Stimulated activated naive B cell treated with anti-CD40 and anti-IgM and Interleukin-4, amounts not matched to agents 10 μg/mL and 1 μg/mL and 100 μg/mL, for 72 hours (primary cell): ENCODE results near the gene CCDC78.
A peak's percentile ranks its signal among the peaks of the same experiment; 100 is the strongest.
"Not testable (repeated sequence)": the region's sequence is repeated elsewhere in the genome, so short reads cannot be mapped to it uniquely, and the experiment has no call there.

ENCODE experiments used
- ATAC-seq, 2 donors: fragments of 150-1000 bp; cut with Tn5 transposase; replicated peaks; 2 replicates each; pipeline ENCODE4 v1.10.0; 2021; ENCODE audit warnings: moderate library complexity in 1 of 2
- DNase-seq: peaks from one replicate; pipeline ENCODE4 v3.0.0; 2021
- H3K27ac Mint-ChIP-seq: one replicate; pipeline ENCODE4 v1.8.0; 2022; ENCODE audit warnings: mild to moderate bottlenecking, mixed read lengths
- H3K27me3 Mint-ChIP-seq, 2 donors: one replicate each; pipeline ENCODE4 v1.8.0; 2022; ENCODE audit warnings: mixed read lengths in 2 of 2
- H3K36me3 Mint-ChIP-seq, 2 donors: one replicate each; pipeline ENCODE4 v1.8.0; 2022; ENCODE audit warnings: mixed read lengths in 2 of 2, mild to moderate bottlenecking in 1 of 2
- H3K4me1 Mint-ChIP-seq, 2 donors: one replicate each; pipeline ENCODE4 v1.8.0; 2022; ENCODE audit warnings: mixed read lengths in 2 of 2, mild to moderate bottlenecking in 1 of 2
- H3K4me3 Mint-ChIP-seq, 2 donors: one replicate each; pipeline ENCODE4 v1.8.0; 2022; ENCODE audit warnings: mild to moderate bottlenecking in 2 of 2, mixed read lengths in 2 of 2, moderate library complexity in 1 of 2
- H3K9me3 Mint-ChIP-seq, 2 donors: one replicate each; pipeline ENCODE4 v1.8.0; 2022; ENCODE audit warnings: mixed read lengths in 2 of 2, mild to moderate bottlenecking in 1 of 2

The CCDC78 gene

GRCh38 chr16:751152-752006, 25.1 kb upstream of the CCDC78 start:
- H3K4me3 Mint-ChIP-seq, result no peak overlapping the region
- H3K4me1 Mint-ChIP-seq, result peaks cover 3 to 4% of the 10 kb centered on the region in 2 donors
- no peaks in the 10 kb centered on the region for H3K36me3 Mint-ChIP-seq
- no peaks in the 10 kb centered on the region for H3K9me3 Mint-ChIP-seq
- H3K27me3 Mint-ChIP-seq, result peaks cover 1 to 19% of the 10 kb centered on the region in 2 donors
- ATAC-seq (no peak), DNase-seq (no peak)
- peak overlapping the region; percentile 53 for H3K27ac Mint-ChIP-seq

- H3K36me3 Mint-ChIP-seq, result no peaks in the 10 kb centered on the region
- H3K27ac Mint-ChIP-seq, result no peak overlapping the region
- H3K4me1 Mint-ChIP-seq, result peaks cover 2 to 4% of the 10 kb centered on the region in 2 donors
- H3K4me3 Mint-ChIP-seq, result no peak overlapping the region
- peaks cover 0 to 23% of the 10 kb centered on the region in 2 donors for H3K27me3 Mint-ChIP-seq
- no peaks in the 10 kb centered on the region for H3K9me3 Mint-ChIP-seq
- ATAC-seq (no peak), DNase-seq (no peak)
Measured at GRCh38 chr16:750485-750884, 24.2 kb upstream of the CCDC78 start.

- no peak for DNase-seq
- no peak overlapping the region for H3K27ac Mint-ChIP-seq
- H3K27me3 Mint-ChIP-seq, result peaks cover 0 to 23% of the 10 kb centered on the region in 2 donors
- H3K9me3 Mint-ChIP-seq, result no peaks in the 10 kb centered on the region
- ATAC-seq, result no peak
- H3K4me3 Mint-ChIP-seq, result no peak overlapping the region
- no peaks in the 10 kb centered on the region for H3K4me1 Mint-ChIP-seq
- no peaks in the 10 kb centered on the region for H3K36me3 Mint-ChIP-seq
Measured at GRCh38 chr16:749010-749409, 22.8 kb upstream of the CCDC78 start.

GRCh38 chr16:747978-748746, 21.9 kb upstream of the CCDC78 start:
- H3K27me3 Mint-ChIP-seq, result peaks cover 0 to 23% of the 10 kb centered on the region in 2 donors
- ATAC-seq (no peak), DNase-seq (no peak)
- H3K4me3 Mint-ChIP-seq, result no peak overlapping the region
- H3K4me1 Mint-ChIP-seq, result no peaks in the 10 kb centered on the region
- H3K27ac Mint-ChIP-seq, result no peak overlapping the region
- H3K36me3 Mint-ChIP-seq, result no peaks in the 10 kb centered on the region
- no peaks in the 10 kb centered on the region for H3K9me3 Mint-ChIP-seq

- no peaks in the 10 kb centered on the region for H3K9me3 Mint-ChIP-seq
- peaks cover 0 to 16% of the 10 kb centered on the region in 2 donors for H3K27me3 Mint-ChIP-seq
- DNase-seq (no peak), ATAC-seq (no peak)
- no peaks in the 10 kb centered on the region for H3K4me1 Mint-ChIP-seq
- H3K36me3 Mint-ChIP-seq, result no peaks in the 10 kb centered on the region
- H3K4me3 Mint-ChIP-seq, result no peak overlapping the region
- no peak overlapping the region for H3K27ac Mint-ChIP-seq
Measured at GRCh38 chr16:746637-747036, 20.4 kb upstream of the CCDC78 start.

GRCh38 chr16:745739-746138, 19.5 kb upstream of the CCDC78 start:
- Mint-ChIP-seq H3K36me3 (no peaks in the 10 kb centered on the region), H3K27me3 (peaks cover 0 to 10% of the 10 kb centered on the region in 2 donors)

GRCh38 chr16:743794-744500, 17.7 kb upstream of the CCDC78 start:
- peaks cover 0 to 2% of the 10 kb centered on the region in 2 donors for H3K36me3 Mint-ChIP-seq
- no peak for ATAC-seq
- H3K27ac Mint-ChIP-seq, result no peak overlapping the region
- DNase-seq, result no peak
- no peak overlapping the region for H3K4me3 Mint-ChIP-seq
- no peaks in the 10 kb centered on the region for H3K9me3 Mint-ChIP-seq
- peaks cover 6 to 14% of the 10 kb centered on the region in 2 donors for H3K4me1 Mint-ChIP-seq
- peaks cover 0 to 9% of the 10 kb centered on the region in 2 donors for H3K27me3 Mint-ChIP-seq

More at GRCh38 chr16:745739-746138, 19.5 kb upstream of the CCDC78 start:
- DNase-seq (no peak), ATAC-seq (peak; percentile 24 to 40)
- no peaks in the 10 kb centered on the region for H3K4me1 Mint-ChIP-seq
- no peaks in the 10 kb centered on the region for H3K9me3 Mint-ChIP-seq
- H3K4me3 Mint-ChIP-seq, result no peak overlapping the region
- no peak overlapping the region for H3K27ac Mint-ChIP-seq

- not testable (repeated sequence) for H3K27me3 Mint-ChIP-seq, DNase-seq, H3K36me3 Mint-ChIP-seq, H3K27ac Mint-ChIP-seq, ATAC-seq, H3K4me3 Mint-ChIP-seq, H3K9me3 Mint-ChIP-seq
- peaks cover 8 to 24% of the 10 kb centered on the region in 2 donors for H3K4me1 Mint-ChIP-seq
Measured at GRCh38 chr16:742894-743293, 16.7 kb upstream of the CCDC78 start.

GRCh38 chr16:741986-742629, 15.9 kb upstream of the CCDC78 start:
- peak overlapping the region; percentile 86 for H3K27ac Mint-ChIP-seq
- DNase-seq, result no peak
- H3K9me3 Mint-ChIP-seq, result no peaks in the 10 kb centered on the region
- H3K4me1 Mint-ChIP-seq, result peaks cover 10 to 31% of the 10 kb centered on the region in 2 donors
- peaks cover 8% of the 10 kb centered on the region in 2 donors for H3K36me3 Mint-ChIP-seq
- peak overlapping the region; percentile 84 to 89 for H3K4me3 Mint-ChIP-seq
- peaks cover 0 to 9% of the 10 kb centered on the region in 2 donors for H3K27me3 Mint-ChIP-seq
- ATAC-seq, result no peak

GRCh38 chr16:740764-741505, 14.7 kb upstream of the CCDC78 start, which contains the start of gene CIAO3:
Gene CIAO3 (minus strand): TSS chr16:740997. CDS start chr16:740985, 12 bp downstream.
- ATAC-seq, result peak; percentile 93 to 95
- Mint-ChIP-seq H3K36me3 (peaks cover 13 to 17% of the 10 kb centered on the region in 2 donors), H3K4me3 (peak within 1 kb of the TSS; percentile 84 to 89), H3K4me1 (peaks cover 10 to 31% of the 10 kb centered on the region in 2 donors), H3K9me3 (no peaks in the 10 kb centered on the region), H3K27ac (peak within 1 kb of the TSS; percentile 91), H3K27me3 (peaks cover 0 to under 1% of the 10 kb centered on the region in 2 donors)
- peak; percentile 91 for DNase-seq

GRCh38 chr16:740459-740763, 14.2 kb upstream of the CCDC78 start:
- H3K36me3 Mint-ChIP-seq, result peaks cover 15 to 22% of the 10 kb centered on the region in 2 donors
- peak overlapping the region; percentile 91 for H3K27ac Mint-ChIP-seq
- peak overlapping the region; percentile 84 to 89 for H3K4me3 Mint-ChIP-seq
- H3K4me1 Mint-ChIP-seq, result peaks cover 11 to 33% of the 10 kb centered on the region in 2 donors
- no peaks in the 10 kb centered on the region for H3K9me3 Mint-ChIP-seq
- ATAC-seq, result peak; percentile 29 to 50
- no peaks in the 10 kb centered on the region for H3K27me3 Mint-ChIP-seq
- no peak for DNase-seq

GRCh38 chr16:739560-740458, 13.6 kb upstream of the CCDC78 start:
- Mint-ChIP-seq H3K36me3 (peaks cover 18 to 26% of the 10 kb centered on the region in 2 donors), H3K27ac (peak overlapping the region; percentile 91), H3K4me1 (peaks cover 14 to 38% of the 10 kb centered on the region in 2 donors), H3K9me3 (no peaks in the 10 kb centered on the region), H3K27me3 (no peaks in the 10 kb centered on the region), H3K4me3 (peak overlapping the region; percentile 84 to 89)
- no peak for DNase-seq
- peak in 1 of 2 donors; percentile 2 for ATAC-seq
